K562 (cell line): ENCODE data around the gene STK17A. TPM values are rescaled to one million over a fixed set of nuclear protein-coding genes. Genes with fewer than 3 reads are reported as not detected.

ENCODE experiments used
- HIVEP1 ChIP-seq: fragments of 250-450 bp; sonication (Bioruptor Pico); IDR thresholded peaks from 2 replicates; pipeline ENCODE4 v1.4.0; 2020; ENCODE audit warnings: mild to moderate bottlenecking
- JUN ChIP-seq, 2 experiments: sonication (generic) in 1 of 2; formaldehyde crosslinking in 1 of 2; IDR thresholded peaks; 2 replicates each; pipeline versions ENCODE4 v1.6.1 to v1.8.0; 2012 to 2022; ENCODE audit warnings: borderline replicate concordance in 2 of 2, mild to moderate bottlenecking in 2 of 2, improper control_type of control experiment in 1 of 2, low read depth in 1 of 2, low read length in 1 of 2, missing genetic modification reagents in 1 of 2
- NR2C2 ChIP-seq, 2 experiments: fragments of 200-800 bp in 1 of 2; sonication (Bioruptor generic) in 1 of 2; sonication (generic) in 1 of 2; formaldehyde crosslinking in 1 of 2; IDR thresholded peaks; 2 replicates each; pipeline versions ENCODE4 v1.6.1 to v1.8.0; 2016 to 2022; ENCODE audit warnings: mild to moderate bottlenecking in 1 of 2, missing compliant biosample characterization in 1 of 2, missing genetic modification characterization in 1 of 2, missing genetic modification reagents in 1 of 2
- PYGO2 ChIP-seq: fragments of 450-650 bp; IDR thresholded peaks from 2 replicates; pipeline ENCODE4 v1.6.1; 2016; ENCODE audit warnings: mild to moderate bottlenecking, missing genetic modification characterization, moderate library complexity, missing compliant biosample characterization
- REST ChIP-seq, 2 experiments: fragments of 450-650 bp; formaldehyde crosslinking in 1 of 2; IDR thresholded peaks; 2 replicates each; pipeline versions ENCODE4 v1.4.0 to v1.6.1; 2014 to 2020; ENCODE audit warnings: mild to moderate bottlenecking in 2 of 2, borderline replicate concordance in 1 of 2, low read depth in 1 of 2
- polyA plus RNA-seq, 8 experiments: library from polyadenylated mRNA; depleted of rRNA in 4 of 8; stranded (reverse) in 5 of 8; unstranded in 3 of 8; fragments of >200 nt; fragmentation: Nextera tagmentation in 2 of 8; fragmentation: Illumina TruSeq in 1 of 8; extraction: Ambion mirVana in 2 of 8; extraction: Trizol in 1 of 8; gene quantifications; 2 replicates each; pipeline versions ENCODE4 v1.2.1 to v1.2.3, GENCODE V29; 2011 to 2014; ENCODE audit warnings: inconsistent platforms in 1 of 8, missing spikeins in 1 of 8
- total RNA-seq, 7 experiments: library from RNA; depleted of rRNA in 6 of 7; stranded (reverse); fragments of >200 nt in 6 of 7; fragmentation: Illumina TruSeq in 2 of 7; extraction: Trizol in 2 of 7; gene quantifications; 2 replicates each; pipeline versions ENCODE4 v1.2.1 to v1.2.3, GENCODE V29; 2011 to 2021; ENCODE audit warnings: low replicate concordance in 1 of 7

STK17A gene
- total and polyA plus RNA-seq, 9 of the 15 experiments (the other 6 are each of a cell fraction or from before 2014, with no cell fraction given): 3.4 to 16.3 (median 13.2) TPM

DNA sequence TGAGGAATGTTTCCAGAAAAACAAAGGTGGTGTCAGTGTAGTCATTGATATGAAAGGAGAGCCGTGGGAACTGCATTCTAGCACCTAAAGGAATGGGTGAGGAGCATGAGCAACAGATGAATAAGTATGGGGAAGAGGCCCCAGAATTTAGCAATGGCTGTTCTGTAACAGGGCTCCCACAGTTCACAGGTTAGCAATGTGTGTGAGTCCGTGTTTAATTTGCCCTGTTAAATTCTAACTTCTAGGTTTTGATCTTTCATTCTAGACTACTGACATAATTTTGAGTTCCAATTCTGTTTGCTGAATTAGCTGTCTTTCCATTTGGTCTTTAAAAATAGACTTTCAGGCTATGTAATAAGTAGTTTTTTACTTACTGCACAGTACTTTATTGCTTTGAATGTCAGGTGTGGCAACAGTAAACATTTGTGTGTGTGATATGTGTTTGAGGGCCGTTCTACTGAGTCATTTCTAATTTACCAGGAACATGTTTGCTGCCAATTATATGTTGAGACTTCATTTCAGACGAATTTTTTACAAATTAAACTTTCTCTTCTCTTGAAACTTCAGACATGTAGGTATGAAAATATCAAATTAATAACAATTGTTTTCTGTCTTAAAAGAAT is 8.8 kb downstream of the STK17A start (continued):
- TF ChIP-seq REST (IDR thresholded peaks at IDR 0.05; ENCODE audit: borderline replicate concordance) (no peak), REST (CRISPR knock-in tag; IDR thresholded peaks at IDR 0.05; ENCODE audit: low read depth) (no peak), NR2C2 (CRISPR knock-in tag; IDR thresholded peaks at IDR 0.05) (no peak), NR2C2 (tag; IDR thresholded peaks at IDR 0.05) (no peak), JUN (IDR thresholded peaks at IDR 0.05; ENCODE audit: borderline replicate concordance, low read depth, low read length) (no peak), JUN (CRISPR knock-in tag; IDR thresholded peaks at IDR 0.05; ENCODE audit: borderline replicate concordance) (no peak), HIVEP1 (no peak), PYGO2 (no peak)
- TF ChIP-seq, all 486 proteins: peak for 0
